ENCODE measurements around the gene DIO3.
"Not testable (repeated sequence)": the region's sequence is repeated elsewhere in the genome, so short reads cannot be mapped to it uniquely, and the experiment has no call there.

- TF ChIP-seq SUZ12 (IDR thresholded peaks at IDR 0.05; ENCODE audit: extremely low read depth, insufficient read depth, insufficient read length); YY1 (IDR thresholded peaks at IDR 0.05; ENCODE audit: insufficient read depth, insufficient read length): not testable (repeated sequence)
These were observed 11.2 kb downstream of the DIO3 start for GRCh38 chr14:101572526-101572925.
